ENCODE data around the gene AGBL5. TPM values are rescaled to one million over a fixed set of nuclear protein-coding genes. Genes with fewer than 3 reads are reported as not detected.

AGBL5 gene
- total and polyA plus RNA-seq, 9 of the 15 experiments (the other 6 are each of a cell fraction or from before 2014, with no cell fraction given): 3.3 to 52.7 (median 26.2) TPM

GRCh38 chr2:27019931-27020855 is 31.3 kb upstream of the AGBL5 start (continued):
- TF ChIP-seq ILF3 (IDR thresholded peaks at IDR 0.05; ENCODE audit: borderline replicate concordance) (no peak), FOXA1 (IDR thresholded peaks at IDR 0.05; ENCODE audit: borderline replicate concordance) (no peak), MTA1 (IDR thresholded peaks at IDR 0.05; ENCODE audit: borderline replicate concordance) (no peak), CBFB (CRISPR knock-in tag; IDR thresholded peaks at IDR 0.05) (no peak), ELK3 (CRISPR knock-in tag; IDR thresholded peaks at IDR 0.05) (no peak), ZNF583 (CRISPR knock-in tag; IDR thresholded peaks at IDR 0.05) (peak; percentile 75), ZC3H8 (IDR thresholded peaks at IDR 0.05) (no peak), KLF10 (CRISPR knock-in tag; IDR thresholded peaks at IDR 0.05) (no peak), SP2 (IDR thresholded peaks at IDR 0.05; ENCODE audit: extremely low read depth, low read depth, low read length, poor library complexity, severe bottlenecking) (no peak), IRF2 (CRISPR knock-in tag; IDR thresholded peaks at IDR 0.05) (no peak), YBX1 (IDR thresholded peaks at IDR 0.05) (no peak), ZNF280B (CRISPR knock-in tag; IDR thresholded peaks at IDR 0.05) (no peak), MYNN (IDR thresholded peaks at IDR 0.05) (peak; percentile 67), MYNN (CRISPR knock-in tag; IDR thresholded peaks at IDR 0.05) (no peak), PHF20 (IDR thresholded peaks at IDR 0.05; ENCODE audit: partially characterized antibody) (no peak), FOSL1 (tag; conservative IDR thresholded peaks at IDR 0.05) (peak; percentile 76), STAT6 (CRISPR knock-in tag; IDR thresholded peaks at IDR 0.05) (no peak), TAL1 (IDR thresholded peaks at IDR 0.05) (peak; percentile 75), ARHGAP35 (IDR thresholded peaks at IDR 0.05; ENCODE audit: partially characterized antibody) (no peak), ZBED1 (IDR thresholded peaks at IDR 0.05) (no peak), ERF (CRISPR knock-in tag; IDR thresholded peaks at IDR 0.05) (no peak; the same call in 1 of the 2 replicates), HMG20B (CRISPR knock-in tag; IDR thresholded peaks at IDR 0.05) (no peak), ZNF740 (CRISPR knock-in tag; IDR thresholded peaks at IDR 0.05) (no peak), ZNF740 (tag; IDR thresholded peaks at IDR 0.05) (no peak), ZNF551 (CRISPR knock-in tag; IDR thresholded peaks at IDR 0.05) (no peak), SIN3B (IDR thresholded peaks at IDR 0.05; ENCODE audit: low read depth) (no peak)
